22Rv1 (cell line): Measurements from ENCODE around the gene CSMD2.

Source experiments
- H3K27ac ChIP-seq: fragments of 450-650 bp; 2 replicates; pipeline ENCODE4 v1.5.1; 2017
- ZFX ChIP-seq: fragments of 450-650 bp; IDR thresholded peaks from 2 replicates; pipeline ENCODE4 v1.6.1; 2017; ENCODE audit warnings: antibody characterized with exemption, borderline replicate concordance
- TF ChIP-seq, protein P1 (sequence below): fragments of 450-650 bp; IDR thresholded peaks from 2 replicates; pipeline ENCODE4 v1.5.1; 2017; ENCODE audit warnings: mild to moderate bottlenecking

Gene CSMD2

GRCh38 chr1:33468531-33468930 is 696.5 kb downstream of the CSMD2 start:
- TF ChIP-seq ZFX, result no peak
- TF ChIP-seq, protein P1, sequence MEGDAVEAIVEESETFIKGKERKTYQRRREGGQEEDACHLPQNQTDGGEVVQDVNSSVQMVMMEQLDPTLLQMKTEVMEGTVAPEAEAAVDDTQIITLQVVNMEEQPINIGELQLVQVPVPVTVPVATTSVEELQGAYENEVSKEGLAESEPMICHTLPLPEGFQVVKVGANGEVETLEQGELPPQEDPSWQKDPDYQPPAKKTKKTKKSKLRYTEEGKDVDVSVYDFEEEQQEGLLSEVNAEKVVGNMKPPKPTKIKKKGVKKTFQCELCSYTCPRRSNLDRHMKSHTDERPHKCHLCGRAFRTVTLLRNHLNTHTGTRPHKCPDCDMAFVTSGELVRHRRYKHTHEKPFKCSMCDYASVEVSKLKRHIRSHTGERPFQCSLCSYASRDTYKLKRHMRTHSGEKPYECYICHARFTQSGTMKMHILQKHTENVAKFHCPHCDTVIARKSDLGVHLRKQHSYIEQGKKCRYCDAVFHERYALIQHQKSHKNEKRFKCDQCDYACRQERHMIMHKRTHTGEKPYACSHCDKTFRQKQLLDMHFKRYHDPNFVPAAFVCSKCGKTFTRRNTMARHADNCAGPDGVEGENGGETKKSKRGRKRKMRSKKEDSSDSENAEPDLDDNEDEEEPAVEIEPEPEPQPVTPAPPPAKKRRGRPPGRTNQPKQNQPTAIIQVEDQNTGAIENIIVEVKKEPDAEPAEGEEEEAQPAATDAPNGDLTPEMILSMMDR, result no peak
- H3K27ac ChIP-seq, result no peak overlapping the region

GRCh38 chr1:33468011-33468410 is 697.0 kb downstream of the CSMD2 start:
- TF ChIP-seq ZFX, result no peak
- TF ChIP-seq, protein P1, result no peak
- no peak overlapping the region for H3K27ac ChIP-seq

DNA sequence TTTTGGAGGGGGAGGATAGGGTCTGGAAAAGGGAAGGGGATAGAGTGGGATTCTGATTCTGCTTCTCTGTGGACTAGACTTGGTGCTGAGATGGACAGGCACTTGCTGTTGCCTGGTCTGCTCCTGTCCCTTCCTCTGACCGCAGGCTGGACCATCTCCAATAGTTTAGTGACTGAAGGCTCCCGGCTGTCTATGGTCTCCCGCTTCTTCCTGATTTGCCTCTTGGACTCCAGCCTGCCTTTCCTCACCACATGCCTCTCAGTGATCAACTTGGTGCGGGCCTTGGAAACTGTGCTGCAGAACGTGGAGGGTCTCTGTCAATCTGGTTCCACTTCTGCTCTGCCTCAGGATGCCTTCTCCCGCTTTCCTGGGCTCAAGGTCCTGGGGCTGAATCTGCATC is 698.9 kb downstream of the CSMD2 start:
- H3K27ac ChIP-seq, result no peak overlapping the region
- TF ChIP-seq ZFX, result no peak
- TF ChIP-seq, protein P1, result no peak

GRCh38 chr1:33465316-33465715 is 699.7 kb downstream of the CSMD2 start:
- H3K27ac ChIP-seq, result no peak overlapping the region
- no peak for TF ChIP-seq ZFX
- TF ChIP-seq, protein P1, result no peak

GRCh38 chr1:33464552-33464951 is 700.5 kb downstream of the CSMD2 start:
- TF ChIP-seq, protein P1, result no peak
- TF ChIP-seq ZFX, result no peak
- no peak overlapping the region for H3K27ac ChIP-seq
